H1 (cell line): ENCODE results near the gene CAPG. TPM values are rescaled to one million over a fixed set of nuclear protein-coding genes. Genes with fewer than 3 reads are reported as not detected.

Source experiments
- CTCF ChIA-PET: fragments of 300-600 bp; sonication (Branson Sonifier 250); formaldehyde crosslinking; loops from one replicate; lab custom pipeline; 2021; ENCODE audit not compliant: partially characterized antibody; lab: Charles Lee
- POLR2A ChIA-PET: fragments of 300-600 bp; sonication (Branson Sonifier 250); formaldehyde crosslinking; loops from one replicate; lab custom pipeline; 2021; ENCODE audit warnings: inconsistent platforms; ENCODE audit not compliant: partially characterized antibody; lab: Charles Lee
- DNase-seq, 2 experiments: peaks; one replicate each; pipeline versions ENCODE4 v3.0.0 to v3.0.0-alpha.2; 2010 to 2022; ENCODE audit warnings: low spot score in 2 of 2, low read depth in 1 of 2, mixed read lengths in 1 of 2
- FAIRE-seq: peaks from 2 replicates; lab custom pipeline; 2011; peaks lifted over from hg19 to GRCh38; lab: Jason Lieb, UNC
- H2AFZ ChIP-seq: 2 replicates; pipeline ENCODE4 v1.8.1; 2012; ENCODE audit warnings: low read length, inconsistent platforms
- H2AK5ac ChIP-seq: 2 replicates; pipeline ENCODE4 v1.6.1; 2013; ENCODE audit warnings: low read depth, low read length
- H2BK120ac ChIP-seq: replicated peaks from 2 replicates; pipeline ENCODE3; 2013; ENCODE audit warnings: low read depth, low read length, inconsistent platforms
- H2BK12ac ChIP-seq: 2 replicates; pipeline ENCODE4 v1.6.1; 2013; ENCODE audit warnings: low read depth, low read length
- H2BK15ac ChIP-seq: 2 replicates; pipeline ENCODE4 v1.6.1; 2013; ENCODE audit warnings: low read length
- H2BK20ac ChIP-seq: 2 replicates; pipeline ENCODE4 v1.6.1; 2013; ENCODE audit warnings: low read length
- H2BK5ac ChIP-seq: 2 replicates; pipeline ENCODE4 v1.6.1; 2013; ENCODE audit warnings: low read depth, low read length
- H3K14ac ChIP-seq: 2 replicates; pipeline ENCODE4 v1.6.1; 2013; ENCODE audit warnings: inconsistent platforms; ENCODE audit not compliant: insufficient read length
- H3K18ac ChIP-seq: 2 replicates; pipeline ENCODE4 v1.6.1; 2013; ENCODE audit warnings: low read length; ENCODE audit errors: extremely low read depth
- H3K23ac ChIP-seq: 2 replicates; pipeline ENCODE4 v1.6.1; 2013; ENCODE audit warnings: inconsistent platforms; ENCODE audit not compliant: insufficient read length
- H3K23me2 ChIP-seq: 2 replicates; pipeline ENCODE4 v1.6.1; 2013; ENCODE audit warnings: low read depth, low read length
- H3K27ac ChIP-seq: 2 replicates; pipeline ENCODE4 v1.6.1; 2011; ENCODE audit warnings: low read depth, low read length, inconsistent platforms
- H3K27me3 ChIP-seq, 4 experiments: replicated peaks in 1 of 4; 1 replicate in 1 of 4; 2 replicates in 3 of 4; pipeline versions ENCODE4 v1.6.1 to v1.8.1; 2011 to 2013; ENCODE audit warnings: low read length in 3 of 4, mild to moderate bottlenecking in 3 of 4, inconsistent platforms in 2 of 4, mixed read lengths in 2 of 4, moderate library complexity in 1 of 4; ENCODE audit not compliant: control insufficient read depth in 3 of 4, insufficient read depth in 3 of 4; ENCODE audit errors: extremely low read depth in 1 of 4
- H3K36me3 ChIP-seq, 4 experiments: 2 replicates each; pipeline versions ENCODE4 v1.6.1 to v1.8.1; 2011 to 2013; ENCODE audit warnings: mild to moderate bottlenecking in 4 of 4, low read length in 3 of 4, moderate library complexity in 2 of 4, control low read depth in 1 of 4, inconsistent platforms in 1 of 4; ENCODE audit not compliant: insufficient read depth in 4 of 4, control insufficient read depth in 2 of 4
- H3K4ac ChIP-seq: replicated peaks from 2 replicates; pipeline ENCODE3; 2013; ENCODE audit warnings: low read length, low read depth, mixed read lengths, inconsistent platforms; ENCODE audit not compliant: insufficient read length
- H3K4me1 ChIP-seq, 4 experiments: replicated peaks in 1 of 4; 1 replicate in 1 of 4; 2 replicates in 3 of 4; pipeline versions ENCODE4 v1.6.1 to v1.8.1; 2011 to 2013; ENCODE audit warnings: low read length in 3 of 4, inconsistent platforms in 2 of 4, mixed read lengths in 1 of 4; ENCODE audit not compliant: insufficient read depth in 4 of 4, control insufficient read depth in 3 of 4
- H3K4me2 ChIP-seq, 2 experiments: 2 replicates each; pipeline versions ENCODE4 v1.6.1 to v1.8.1; 2011 to 2013; ENCODE audit warnings: low read depth in 2 of 2, low read length in 2 of 2, control low read depth in 1 of 2, inconsistent platforms in 1 of 2, mild to moderate bottlenecking in 1 of 2; ENCODE audit not compliant: insufficient read depth in 1 of 2
- H3K4me3 ChIP-seq, 4 experiments: fragments of 200-600, 300-600 bp in 1 of 4; sonication (generic), shearing (Covaris generic), sonication (Bioruptor Twin) in 1 of 4; 2 replicates each; pipeline versions ENCODE4 v1.5.1 to v1.8.1; 2011 to 2016; ENCODE audit warnings: low read length in 4 of 4, low read depth in 3 of 4, control low read depth in 2 of 4, inconsistent platforms in 2 of 4, mild to moderate bottlenecking in 2 of 4, mixed read lengths in 1 of 4, moderate library complexity in 1 of 4; ENCODE audit not compliant: insufficient read depth in 2 of 4; ENCODE audit errors: extremely low read depth in 1 of 4
- H3K56ac ChIP-seq: replicated peaks from 2 replicates; pipeline ENCODE3; 2013; ENCODE audit warnings: low read depth, mild to moderate bottlenecking, mixed read lengths, low read length, inconsistent platforms; ENCODE audit not compliant: insufficient read length
- H3K79me1 ChIP-seq: 2 replicates; pipeline ENCODE4 v1.6.1; 2013; ENCODE audit warnings: low read depth, low read length, control low read depth
- H3K79me2 ChIP-seq, 2 experiments: 2 replicates each; pipeline versions ENCODE4 v1.6.1 to v1.8.1; 2012 to 2013; ENCODE audit warnings: low read length in 2 of 2, mild to moderate bottlenecking in 2 of 2, inconsistent platforms in 1 of 2; ENCODE audit not compliant: insufficient read depth in 2 of 2, control insufficient read depth in 1 of 2
- H3K9ac ChIP-seq, 4 experiments: replicated peaks in 1 of 4; 1 replicate in 1 of 4; 2 replicates in 3 of 4; pipeline versions ENCODE4 v1.6.1 to v1.8.1; 2011 to 2013; ENCODE audit warnings: low read depth in 3 of 4, low read length in 3 of 4, control low read depth in 2 of 4, mild to moderate bottlenecking in 2 of 4, moderate library complexity in 2 of 4, inconsistent platforms in 1 of 4; ENCODE audit errors: extremely low read depth in 1 of 4
- H3K9me3 ChIP-seq, 2 experiments: 2 replicates each; pipeline versions ENCODE4 v1.6.1 to v1.8.1; 2012 to 2013; ENCODE audit warnings: mild to moderate bottlenecking in 2 of 2, moderate library complexity in 2 of 2, control low read depth in 1 of 2, inconsistent platforms in 1 of 2, low read depth in 1 of 2, low read length in 1 of 2, mixed read lengths in 1 of 2; ENCODE audit not compliant: insufficient read depth in 2 of 2
- H4K20me1 ChIP-seq, 2 experiments: replicated peaks in 1 of 2; 2 replicates each; pipeline versions ENCODE3 to v1.8.1; 2011 to 2013; ENCODE audit warnings: inconsistent platforms in 2 of 2, low read length in 2 of 2, mild to moderate bottlenecking in 1 of 2; ENCODE audit not compliant: insufficient read depth in 2 of 2, control insufficient read depth in 1 of 2
- H4K5ac ChIP-seq: 2 replicates; pipeline ENCODE4 v1.6.1; 2013; ENCODE audit warnings: low read length, low read depth, mixed read lengths, inconsistent platforms; ENCODE audit not compliant: insufficient read length
- H4K8ac ChIP-seq: 2 replicates; pipeline ENCODE4 v1.8.0; 2013; ENCODE audit warnings: mild to moderate bottlenecking, moderate library complexity, low read length, inconsistent platforms; ENCODE audit not compliant: insufficient read depth; ENCODE audit errors: extremely low read depth
- H4K91ac ChIP-seq: replicated peaks from 2 replicates; pipeline ENCODE3; 2013; ENCODE audit warnings: low read length, mixed read lengths, inconsistent platforms; ENCODE audit not compliant: insufficient read length
- BCL11A ChIP-seq, 2 experiments: IDR thresholded peaks; one replicate each; pipeline ENCODE4 v1.6.1; 2011; ENCODE audit warnings: low read depth in 2 of 2, low read length in 2 of 2, mild to moderate bottlenecking in 2 of 2
- CREB1 ChIP-seq: IDR thresholded peaks from 2 replicates; pipeline ENCODE4 v1.6.1; 2012; ENCODE audit warnings: inconsistent platforms
- EP300 ChIP-seq, 2 experiments: IDR thresholded peaks; 1 replicate in 1 of 2; 2 replicates in 1 of 2; pipeline ENCODE4 v1.6.1; 2011 to 2012; ENCODE audit warnings: low read depth in 2 of 2, low read length in 2 of 2, mild to moderate bottlenecking in 2 of 2, borderline replicate concordance in 1 of 2, inconsistent platforms in 1 of 2, moderate library complexity in 1 of 2
- HDAC6 ChIP-seq: IDR thresholded peaks from one replicate; pipeline ENCODE4 v1.7.1; 2012; ENCODE audit warnings: low read depth, mild to moderate bottlenecking, inconsistent platforms, low read length, moderate library complexity
- KDM5A ChIP-seq: fragments of 200-600 bp; IDR thresholded peaks from 2 replicates; pipeline ENCODE4 v1.7.1; 2012; ENCODE audit warnings: mild to moderate bottlenecking, low read length, inconsistent platforms, mixed read lengths
- MAFK ChIP-seq: IDR thresholded peaks from 2 replicates; pipeline ENCODE4 v1.6.1; 2012; ENCODE audit warnings: low read depth, mild to moderate bottlenecking, improper control_type of control experiment, low read length
- RBBP5 ChIP-seq: IDR thresholded peaks from 2 replicates; pipeline ENCODE4 v1.7.1; 2012; ENCODE audit warnings: low read depth, mild to moderate bottlenecking, inconsistent platforms, low read length, moderate library complexity, borderline replicate concordance
- RNF2 ChIP-seq: fragments of 200-900, 300-1000 bp; sonication (generic); IDR thresholded peaks from 2 replicates; pipeline ENCODE4 v1.7.1; 2016; ENCODE audit warnings: borderline replicate concordance, low read depth, mild to moderate bottlenecking, antibody characterized with exemption, low read length; ENCODE audit not compliant: poor library complexity, severe bottlenecking; ENCODE audit errors: missing control alignments
- YY1 ChIP-seq: IDR thresholded peaks from 2 replicates; pipeline ENCODE4 v1.6.1; 2011; ENCODE audit warnings: low read depth, mild to moderate bottlenecking, low read length
- ZNF274 ChIP-seq: IDR thresholded peaks from 2 replicates; pipeline ENCODE4 v1.7.0; 2012; ENCODE audit warnings: low read length, borderline replicate concordance; ENCODE audit errors: extremely low read depth
- WGBS, 2 experiments: shearing (Covaris generic) in 1 of 2; methylation state at CpG; one replicate each; pipeline versions ENCODE4 v1.1.6 to v1.1.7; 2013 to 2015; ENCODE audit warnings: low lambda C conversion rate in 2 of 2, mixed read lengths in 2 of 2, inconsistent platforms in 1 of 2, low coverage in 1 of 2, missing lambda C conversion rate in 1 of 2; ENCODE audit not compliant: insufficient replicate concordance in 2 of 2, insufficient coverage in 1 of 2, insufficient read length in 1 of 2; ENCODE audit errors: extremely low coverage in 1 of 2, missing lambda C conversion rate in 1 of 2; 5-methylcytosine and 5-hydroxymethylcytosine counted together
- polyA plus RNA-seq, 7 experiments: library from polyadenylated mRNA; depleted of rRNA in 3 of 7; stranded (reverse) in 5 of 7; unstranded in 2 of 7; fragments of >200 nt in 5 of 7; fragments of 200-250 nt in 2 of 7; gene quantifications; 1 replicate in 5 of 7; 2 replicates in 1 of 7; 4 replicates in 1 of 7; pipeline versions ENCODE4 v1.2.1 to v1.2.3, GENCODE V29; 2011 to 2013; ENCODE audit warnings: missing spikeins in 2 of 7, mixed read lengths in 2 of 7
- total RNA-seq: library from RNA; stranded (reverse); fragmentation: NEBNext Ultra II Directional; extraction: Animal tissue kit (Norgen Biotek cat#: 25700); gene quantifications from 2 replicates; pipeline ENCODE4 v1.2.1, GENCODE V29; 2021

CAPG gene
- total and polyA plus RNA-seq, 2 of the 8 experiments (the other 6 are each of a cell fraction or from before 2014, with no cell fraction given): 80.5 to 89.0 TPM

GRCh38 chr2:85388878-85389538 is 21.2 kb downstream of the CAPG start:
- CTCF ChIA-PET: interaction anchor here (0.8 to 8.6 kb wide), 17 partner anchors 11 to 323 kb away, joined by 3 to 102 read pairs (median 6); partner anchors contain the start of genes MAT2A and SH2D6
- H2AFZ ChIP-seq: no peak overlapping the region
- no peak overlapping the region for H2BK15ac ChIP-seq
- no peaks in the 10 kb centered on the region for H3K79me2 ChIP-seq
- no peak overlapping the region for H3K4me2 ChIP-seq
- no peak overlapping the region for H2BK12ac ChIP-seq
- H3K27me3 ChIP-seq: no peaks in the 10 kb centered on the region; a peak in 1 of 7 replicates
- no peak overlapping the region for H3K56ac ChIP-seq
- 85% methylated on average over 9 of the region's 9 CpGs; no CpG with 5 or more reads in 1 of the 2 experiments for WGBS, 2 experiments
- H4K8ac ChIP-seq: no peak overlapping the region
- no peaks in the 10 kb centered on the region for H3K9me3 ChIP-seq
- no peak overlapping the region for H3K14ac ChIP-seq
- no peak overlapping the region for H3K23ac ChIP-seq
- no peak overlapping the region for H2AK5ac ChIP-seq
- no peak overlapping the region for H3K4ac ChIP-seq
- no peak overlapping the region for H3K18ac ChIP-seq
- no peaks in the 10 kb centered on the region for H3K79me1 ChIP-seq
- H3K4me1 ChIP-seq: peaks cover 0 to 3% (median 2%) of the 10 kb centered on the region in 4 experiments; a peak in 3 of 7 replicates
- no peak overlapping the region for H4K91ac ChIP-seq
- no peak for DNase-seq
- POLR2A ChIA-PET: interaction anchor here (0.6 to 25.0 kb wide), 10 partner anchors 9 to 175 kb away, joined by 3 to 396 read pairs (median 4); partner anchors contain the start of genes MAT2A and TGOLN2
- H4K5ac ChIP-seq: no peak overlapping the region
- H3K4me3 ChIP-seq: no peak overlapping the region
- no peaks in the 10 kb centered on the region for H4K20me1 ChIP-seq
- FAIRE-seq: no peak
- TF ChIP-seq HDAC6 (no peak), CREB1 (no peak), KDM5A (no peak), RNF2 (no peak), YY1 (no peak), EP300 (IDR thresholded peaks at IDR 0.05; ENCODE audit: borderline replicate concordance in 1 of 2, low read depth in 2 of 2, low read length in 2 of 2) (no peak), RBBP5 (no peak), ZNF274 (no peak), MAFK (no peak), BCL11A (IDR thresholded peaks at IDR 0.05; ENCODE audit: low read depth in 2 of 2, low read length in 2 of 2) (no peak)
- TF ChIP-seq, all 59 proteins: peak for 0
- Histone ChIP-seq H2BK20ac (no peak overlapping the region), H3K27ac (no peak overlapping the region), H2BK5ac (no peak overlapping the region), H2BK120ac (no peak overlapping the region), H3K36me3 (no peaks in the 10 kb centered on the region), H3K9ac (no peak overlapping the region), H3K23me2 (no peaks in the 10 kb centered on the region)
